ENCODE measurements around the gene SUN2. TPM values are rescaled to one million over a fixed set of nuclear protein-coding genes. Genes with fewer than 3 reads are reported as not detected.

Gene SUN2
- total and polyA plus RNA-seq, 9 of the 15 experiments (the other 6 are each of a cell fraction or from before 2014, with no cell fraction given): 0.11 to 42.6 (median 16.7) TPM

GRCh38 chr22:38799265-38800002 lies 43.6 kb upstream of the SUN2 start (continued):
- TF ChIP-seq ARID4B (CRISPR knock-in tag; IDR thresholded peaks at IDR 0.05) (no peak), SP2 (IDR thresholded peaks at IDR 0.05; ENCODE audit: extremely low read depth, low read depth, low read length, poor library complexity, severe bottlenecking) (no peak), ZNF609 (CRISPR knock-in tag; IDR thresholded peaks at IDR 0.05; ENCODE audit: borderline replicate concordance) (no peak), ZNF384 (IDR thresholded peaks at IDR 0.05; ENCODE audit: low read depth, low read length) (no peak), ARID3A (IDR thresholded peaks at IDR 0.05; ENCODE audit: borderline replicate concordance, low read depth, low read length) (no peak), XRCC3 (IDR thresholded peaks at IDR 0.05) (no peak), CREB5 (CRISPR knock-in tag; IDR thresholded peaks at IDR 0.05) (no peak), ZNF766 (CRISPR knock-in tag; conservative IDR thresholded peaks at IDR 0.05) (no peak), ILK (tag; IDR thresholded peaks at IDR 0.05; ENCODE audit: borderline replicate concordance, low read depth) (no peak), DLX4 (CRISPR knock-in tag; IDR thresholded peaks at IDR 0.05) (no peak), NEUROD1 (IDR thresholded peaks at IDR 0.05; ENCODE audit: borderline replicate concordance, low read depth, low read length, partially characterized antibody) (no peak), ZNF79 (CRISPR knock-in tag; IDR thresholded peaks at IDR 0.05; ENCODE audit: low read depth) (no peak), FOXK2 (conservative IDR thresholded peaks at IDR 0.05 in 1 of 2, IDR thresholded peaks at IDR 0.05 in 1 of 2; ENCODE audit: low read depth in 2 of 2) (no peak)
